Loucy (cell line): ENCODE measurements around the gene BCR.

Experiments used
- H2AFZ ChIP-seq: fragments of 200-600 bp; sonication (generic); 2 replicates; pipeline ENCODE4 v1.6.0; 2016; ENCODE audit warnings: antibody characterized with exemption, mild to moderate bottlenecking, low read length, moderate library complexity
- H3F3A ChIP-seq: fragments of 200-600 bp; 2 replicates; pipeline ENCODE4 v1.6.0; 2016; ENCODE audit warnings: antibody characterized with exemption, low read depth, mild to moderate bottlenecking
- H3K27me3 ChIP-seq: fragments of 200-600 bp; sonication (generic); 2 replicates; pipeline ENCODE4 v1.6.1; 2014; ENCODE audit warnings: low read length, mild to moderate bottlenecking; ENCODE audit not compliant: insufficient read depth, poor library complexity, severe bottlenecking
- H3K36me3 ChIP-seq: fragments of 200-600 bp; sonication (generic); 2 replicates; pipeline ENCODE4 v1.6.1; 2016; ENCODE audit warnings: low read length; ENCODE audit not compliant: insufficient read depth
- H3K4me1 ChIP-seq: fragments of 200-600 bp; sonication (generic); 2 replicates; pipeline ENCODE4 v1.5.1; 2014; ENCODE audit warnings: low read length, mild to moderate bottlenecking; ENCODE audit not compliant: insufficient read depth, poor library complexity, severe bottlenecking
- H3K4me2 ChIP-seq: fragments of 200-600 bp; sonication (generic); 2 replicates; pipeline ENCODE4 v1.6.0; 2014; ENCODE audit warnings: antibody characterized with exemption, low read length, low read depth, mild to moderate bottlenecking; ENCODE audit not compliant: poor library complexity, severe bottlenecking
- H3K4me3 ChIP-seq: fragments of 200-600 bp; sonication (generic); 2 replicates; pipeline ENCODE4 v1.5.1; 2014; ENCODE audit warnings: low read length, mild to moderate bottlenecking, mixed read lengths; ENCODE audit not compliant: poor library complexity, severe bottlenecking
- H3K79me2 ChIP-seq: fragments of 200-600 bp; sonication (generic); 2 replicates; pipeline ENCODE4 v1.6.1; 2014; ENCODE audit warnings: low read length; ENCODE audit not compliant: insufficient read depth
- H3K9ac ChIP-seq: fragments of 200-600 bp; sonication (generic); 2 replicates; pipeline ENCODE4 v1.6.0; 2014; ENCODE audit warnings: mild to moderate bottlenecking, low read depth, low read length, moderate library complexity; ENCODE audit not compliant: poor library complexity, severe bottlenecking
- H3K9me2 ChIP-seq: fragments of 200-600 bp; sonication (generic); replicated peaks from 2 replicates; pipeline ENCODE4 v1.6.1; 2016; ENCODE audit warnings: low read depth, low read length, mixed read lengths
- H3K9me3 ChIP-seq: fragments of 200-600 bp; sonication (generic); 2 replicates; pipeline ENCODE4 v1.6.1; 2014; ENCODE audit warnings: mild to moderate bottlenecking, antibody characterized with exemption, low read length, low read depth; ENCODE audit not compliant: insufficient read depth
- H4K20me1 ChIP-seq: fragments of 200-600 bp; sonication (generic); 2 replicates; pipeline ENCODE4 v1.6.0; 2014; ENCODE audit warnings: antibody characterized with exemption, low read length, mild to moderate bottlenecking; ENCODE audit not compliant: insufficient read depth, poor library complexity, severe bottlenecking
- CTCF ChIP-seq: fragments of 200-600 bp; sonication (generic); conservative IDR thresholded peaks from 2 replicates; pipeline ENCODE4 v1.5.1; 2014; ENCODE audit warnings: mild to moderate bottlenecking, antibody characterized with exemption, low read length
- EZH2phosphoT487 ChIP-seq: fragments of 200-600 bp; IDR thresholded peaks from 2 replicates; pipeline ENCODE4 v1.6.1; 2018; ENCODE audit warnings: antibody characterized with exemption, mild to moderate bottlenecking, moderate library complexity, borderline replicate concordance

BCR gene

GRCh38 chr22:23214398-23214797, 34.1 kb downstream of the BCR start:
- Histone ChIP-seq H3K9me3 (no peaks in the 10 kb centered on the region), H3K9me2 (no peaks in the 10 kb centered on the region), H3F3A (peaks cover 27% of the 10 kb centered on the region), H3K4me3 (no peak overlapping the region), H3K4me1 (peaks cover 75% of the 10 kb centered on the region), H3K9ac (peak overlapping the region; percentile 100), H3K4me2 (peak overlapping the region; percentile 100), H3K36me3 (peaks cover 31% of the 10 kb centered on the region; the same call in 1 of the 2 replicates), H3K27me3 (peaks cover 6% of the 10 kb centered on the region), H3K79me2 (peaks cover 88% of the 10 kb centered on the region), H4K20me1 (peaks cover 60% of the 10 kb centered on the region), H2AFZ (no peak overlapping the region)
- TF ChIP-seq EZH2phosphoT487 (no peak), CTCF (no peak)

- peaks cover 27% of the 10 kb centered on the region for H3F3A ChIP-seq
- peaks cover 61% of the 10 kb centered on the region for H4K20me1 ChIP-seq
- no peak overlapping the region for H2AFZ ChIP-seq
- H3K9ac ChIP-seq = peak overlapping the region; percentile 100
- TF ChIP-seq EZH2phosphoT487 (no peak), CTCF (no peak)
- no peaks in the 10 kb centered on the region for H3K9me3 ChIP-seq
- peaks cover 88% of the 10 kb centered on the region for H3K79me2 ChIP-seq
- H3K4me2 ChIP-seq = peak overlapping the region; percentile 100
- H3K4me1 ChIP-seq = peaks cover 77% of the 10 kb centered on the region
- no peaks in the 10 kb centered on the region for H3K9me2 ChIP-seq
- peak overlapping the region; percentile 95 for H3K4me3 ChIP-seq
- peaks cover 22% of the 10 kb centered on the region; the same call in 1 of the 2 replicates for H3K36me3 ChIP-seq
- peaks cover 6% of the 10 kb centered on the region for H3K27me3 ChIP-seq
These were observed 35.3 kb downstream of the BCR start for GRCh38 chr22:23215294-23216241.

- Histone ChIP-seq H3K27me3 (peaks cover 6% of the 10 kb centered on the region), H3K9ac (peak overlapping the region; percentile 100), H3K79me2 (peaks cover 89% of the 10 kb centered on the region), H3K9me3 (no peaks in the 10 kb centered on the region), H3K36me3 (peaks cover 29% of the 10 kb centered on the region; the same call in 1 of the 2 replicates), H3K4me3 (peak overlapping the region; percentile 95), H4K20me1 (peaks cover 67% of the 10 kb centered on the region), H3K4me2 (peak overlapping the region; percentile 100), H3F3A (peaks cover 27% of the 10 kb centered on the region), H2AFZ (no peak overlapping the region), H3K9me2 (no peaks in the 10 kb centered on the region), H3K4me1 (peaks cover 83% of the 10 kb centered on the region)
- TF ChIP-seq EZH2phosphoT487 (no peak), CTCF (0 out of 2 replicates have a peak, but pooled peaks have one; percentile 7)
These were observed 36.3 kb downstream of the BCR start for GRCh38 chr22:23216461-23217170.
